GM18526 (cell line): ENCODE measurements around the gene ACYP1.

ENCODE experiments used
- POLR2A ChIP-seq: IDR thresholded peaks from 3 replicates; pipeline ENCODE4 v1.6.1; 2011; ENCODE audit not compliant: insufficient read length; ENCODE audit errors: extremely low read depth

The ACYP1 gene

GRCh38 chr14:75051556-75051899 lies 12.3 kb downstream of the ACYP1 start:
- no peak for TF ChIP-seq POLR2A

DNA sequence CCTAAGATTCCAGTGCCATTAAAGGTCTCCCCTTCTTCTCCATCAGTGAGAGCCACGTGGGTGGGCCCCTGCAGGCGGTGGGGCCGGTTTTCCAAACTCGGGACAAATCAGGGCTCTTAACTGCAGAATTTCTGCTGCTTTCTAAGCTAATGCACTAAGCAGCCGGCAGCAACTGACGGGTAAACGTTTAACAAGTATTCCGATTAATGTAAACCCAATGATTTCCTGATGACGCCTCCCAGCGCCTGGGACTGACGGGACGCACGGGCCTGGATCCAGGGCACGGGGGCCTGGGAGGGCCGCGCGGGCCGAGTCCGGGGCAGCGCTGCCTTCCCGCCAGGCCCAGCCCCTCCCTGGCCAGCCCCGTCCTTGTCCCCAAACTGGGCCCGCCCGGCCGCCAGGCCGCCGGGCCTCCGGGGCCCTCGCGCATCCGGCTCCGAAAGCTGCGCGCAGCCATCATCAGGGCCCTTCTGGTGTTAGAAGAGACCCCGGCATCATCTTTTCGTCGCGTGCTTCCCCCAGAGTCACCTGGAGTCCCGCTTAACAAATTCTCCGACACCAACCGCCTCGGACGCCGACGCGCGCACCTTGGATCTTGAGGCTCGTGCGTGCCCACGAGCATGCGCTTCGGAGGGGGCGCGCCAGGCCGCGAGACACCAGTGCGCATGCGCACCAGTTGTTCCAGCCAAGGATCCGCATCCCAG lies 12.8 kb downstream of the ACYP1 start, which contains the start of gene MLH3:
Gene MLH3, minus strand, starts transcription at position 616 of the 704 bp plus-strand sequence. CDS start 1,812 bp downstream, outside the sequence.
- TF ChIP-seq POLR2A = peak; percentile 62

- no peak for TF ChIP-seq POLR2A
Measured at GRCh38 chr14:75049731-75050201, 14.1 kb downstream of the ACYP1 start.

DNA sequence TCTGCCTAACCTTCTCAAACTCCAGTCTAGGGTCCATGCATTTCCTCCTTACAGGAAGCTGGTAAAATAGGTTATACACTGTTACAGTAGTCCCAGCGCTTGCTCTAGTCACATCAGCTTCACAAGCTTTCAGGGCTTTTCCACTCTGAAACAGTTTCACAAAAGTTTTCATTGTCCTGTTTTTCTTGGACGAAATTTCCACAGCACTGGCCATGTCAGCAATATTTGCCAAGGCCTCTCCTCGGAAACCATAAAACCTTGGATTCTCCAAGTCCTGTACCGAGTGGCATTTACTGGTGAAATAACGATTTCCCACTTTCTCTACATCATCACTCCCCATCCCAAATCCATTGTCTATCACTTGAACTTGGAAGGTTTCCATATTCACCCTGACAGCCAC lies 14.7 kb downstream of the ACYP1 start:
- no peak for TF ChIP-seq POLR2A

- TF ChIP-seq POLR2A = no peak
Measured at GRCh38 chr14:75048101-75048500, 15.7 kb downstream of the ACYP1 start.

GRCh38 chr14:75047506-75047905 lies 16.3 kb downstream of the ACYP1 start:
- no peak for TF ChIP-seq POLR2A

- TF ChIP-seq POLR2A = no peak
Measured at GRCh38 chr14:75046899-75047298, 16.9 kb downstream of the ACYP1 start.

DNA sequence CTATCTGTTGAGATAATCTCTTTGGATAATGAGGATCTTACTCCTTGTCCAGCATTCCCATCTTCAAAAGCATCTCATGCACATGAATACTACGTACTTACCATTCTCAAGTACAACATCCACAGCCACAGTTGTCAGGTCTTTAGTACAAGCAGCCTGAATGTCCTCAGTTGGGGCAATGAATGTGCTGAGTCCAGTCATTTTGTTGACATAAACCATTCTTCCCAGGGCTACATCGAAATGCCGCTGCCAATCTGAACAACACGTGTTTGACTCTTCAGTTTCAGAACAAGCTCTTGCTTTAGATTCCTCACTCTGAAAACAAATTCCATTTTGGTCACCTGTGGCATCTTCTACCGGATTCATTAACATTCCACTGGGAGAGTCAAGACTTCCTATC lies 17.5 kb downstream of the ACYP1 start:
- no peak for TF ChIP-seq POLR2A

DNA sequence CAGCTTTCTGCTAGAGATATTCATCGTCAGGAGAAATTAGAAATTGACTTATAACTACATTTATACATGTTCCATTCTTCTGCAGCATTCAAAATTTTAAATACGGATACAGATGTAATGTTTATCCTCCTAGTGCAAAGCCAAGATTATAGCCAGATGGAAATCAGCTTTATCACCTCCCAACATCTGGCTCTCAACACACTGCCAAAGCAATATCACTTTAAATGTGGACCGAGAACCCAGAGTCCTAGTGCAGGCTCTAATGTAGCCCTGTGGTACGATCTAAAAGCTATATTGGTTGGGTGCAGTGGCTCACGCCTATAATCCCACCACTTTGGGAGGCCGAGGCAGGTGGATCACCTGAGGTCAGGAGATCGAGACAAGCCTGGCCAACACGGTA lies 19.1 kb downstream of the ACYP1 start:
- no peak for TF ChIP-seq POLR2A

GRCh38 chr14:75044322-75044721 lies 19.5 kb downstream of the ACYP1 start:
- TF ChIP-seq POLR2A = no peak

GRCh38 chr14:75042035-75042434 lies 21.8 kb downstream of the ACYP1 start:
- TF ChIP-seq POLR2A = no peak

DNA sequence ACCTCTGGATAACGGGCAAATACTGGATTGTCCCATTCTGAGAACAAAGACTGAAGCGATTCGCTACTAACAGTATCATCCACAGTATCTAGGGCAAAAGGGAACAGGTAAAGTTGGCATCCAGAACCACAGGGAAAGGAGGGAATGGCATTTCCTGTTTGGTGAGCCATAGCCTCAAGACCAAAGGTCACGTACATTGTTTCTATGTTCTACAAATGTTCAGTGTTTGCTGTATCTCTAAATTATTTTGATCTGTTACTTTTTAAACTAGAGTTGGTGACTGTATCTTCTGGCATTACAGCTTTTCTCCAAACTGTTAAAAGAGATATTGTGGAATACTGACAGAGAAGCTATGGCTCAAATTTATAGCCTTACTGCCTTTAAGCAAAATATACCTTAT lies 22.2 kb downstream of the ACYP1 start:
- TF ChIP-seq POLR2A = no peak

- TF ChIP-seq POLR2A = no peak
Measured at GRCh38 chr14:75040959-75041358, 22.9 kb downstream of the ACYP1 start.

DNA sequence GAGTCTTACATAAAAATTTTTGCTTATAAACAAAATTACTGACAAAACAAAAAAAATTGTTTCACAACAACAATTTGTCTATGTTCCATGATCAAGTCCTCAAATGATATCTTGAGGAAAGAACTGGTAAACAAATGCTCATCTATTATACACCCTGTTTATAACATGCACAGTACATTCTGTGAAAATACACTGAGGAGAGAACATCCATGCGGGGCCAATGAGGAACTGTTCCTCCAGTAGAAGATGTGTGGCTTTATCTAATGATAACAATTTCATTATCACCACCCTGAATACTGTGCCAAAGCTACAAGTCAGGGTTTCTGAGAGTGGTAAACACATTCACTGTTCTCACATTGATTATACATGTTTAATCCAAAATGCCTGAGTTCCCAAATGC lies 23.3 kb downstream of the ACYP1 start:
- no peak for TF ChIP-seq POLR2A

- TF ChIP-seq POLR2A = no peak
Measured at GRCh38 chr14:75032939-75033338, 30.9 kb downstream of the ACYP1 start.

DNA sequence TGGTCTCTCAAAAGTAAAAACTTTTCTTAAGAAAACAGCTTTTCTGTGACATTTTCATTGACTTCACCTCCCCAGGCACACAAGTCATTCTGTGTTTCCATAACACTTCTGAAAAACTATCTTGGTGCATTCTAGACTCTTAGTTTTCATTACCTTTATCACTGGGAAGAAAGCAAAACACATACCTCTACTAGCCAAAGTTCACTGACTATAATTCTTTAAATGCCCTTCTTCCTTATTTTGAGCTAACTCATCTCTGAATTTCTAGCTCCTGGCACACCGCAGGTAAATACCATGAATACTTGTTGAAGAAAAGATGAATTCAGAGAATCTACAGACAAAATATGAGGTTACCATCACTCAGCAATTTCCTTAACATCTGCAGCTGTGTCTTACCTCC lies 33.7 kb downstream of the ACYP1 start:
- no peak for TF ChIP-seq POLR2A

DNA sequence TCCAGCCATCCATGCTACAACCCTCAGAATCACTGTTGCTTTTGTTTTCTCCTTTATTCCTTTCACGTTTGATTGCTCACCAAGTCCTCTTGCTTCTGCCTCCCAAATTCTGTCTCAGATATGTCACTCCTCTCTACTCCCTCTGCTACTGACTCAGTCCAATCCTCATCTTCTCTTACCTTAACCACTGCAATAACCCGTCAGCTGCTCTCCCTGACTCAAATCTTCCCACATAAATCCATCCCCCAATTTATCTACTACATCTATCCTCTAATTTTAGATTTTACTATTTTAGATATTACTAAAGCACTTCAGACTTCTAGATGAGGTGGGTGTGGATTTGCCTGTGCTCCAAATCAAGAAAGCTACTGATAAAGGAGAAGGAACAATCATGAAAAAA lies 37.9 kb downstream of the ACYP1 start:
- no peak for TF ChIP-seq POLR2A

DNA sequence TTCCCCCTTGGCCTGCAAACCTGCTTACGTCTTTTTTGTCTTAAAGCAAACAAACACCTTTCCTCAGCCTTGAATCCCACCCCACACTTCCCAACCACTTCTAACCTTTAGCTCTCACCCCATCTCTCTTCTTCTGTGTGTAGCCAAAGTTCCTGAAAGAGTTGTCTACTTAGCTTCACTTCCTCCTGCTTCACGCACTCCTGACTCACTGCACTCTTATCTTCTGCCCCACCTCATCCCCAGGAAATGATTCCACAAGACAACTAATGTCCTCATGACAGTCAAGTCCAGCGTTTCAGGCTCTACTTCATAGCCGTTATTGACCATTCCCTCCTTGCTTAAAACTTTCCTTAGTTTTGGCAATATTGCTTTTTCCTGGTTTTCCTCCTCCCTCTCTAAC lies 38.7 kb downstream of the ACYP1 start:
- TF ChIP-seq POLR2A = no peak

DNA sequence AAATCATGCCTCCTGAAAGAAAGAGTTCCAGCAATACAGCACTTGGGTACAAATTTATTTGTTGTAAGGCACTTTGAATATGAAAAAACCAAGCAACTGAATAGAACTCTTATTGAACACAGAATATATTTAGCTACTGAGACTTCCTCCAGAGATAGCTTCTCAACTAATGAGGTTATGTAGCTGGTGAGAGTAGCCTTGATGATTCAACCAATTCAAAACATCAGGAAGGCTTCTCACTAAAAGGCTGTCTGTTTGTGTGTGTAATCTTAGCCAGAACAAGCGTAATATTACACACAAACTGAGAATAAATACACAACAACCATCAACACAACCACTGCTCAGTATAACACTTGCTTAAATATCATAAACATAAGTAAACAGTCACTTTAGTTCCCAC lies 40.7 kb downstream of the ACYP1 start:
- TF ChIP-seq POLR2A = no peak
